Body of pancreas (tissue), 4 donors: ENCODE data around the gene IQCK.

Source experiments
- CTCF ChIP-seq, 7 experiments: fragments of 450-650 bp in 4 of 7; fragments of 200-600 bp in 3 of 7; sonication (generic) in 3 of 7; IDR thresholded peaks; one replicate each; pipeline ENCODE4 v1.5.1; 2016 to 2019; ENCODE audit warnings: antibody characterized with exemption in 7 of 7
- POLR2A ChIP-seq, 3 donors: fragments of 450-650 bp; IDR thresholded peaks; one replicate each; pipeline ENCODE4 v1.6.1; 2016; ENCODE audit warnings: antibody characterized with exemption in 3 of 3, mild to moderate bottlenecking in 2 of 3

GRCh38 chr16:19874026-19874425, 156.0 kb downstream of the IQCK start:
- no peak for TF ChIP-seq CTCF (IDR thresholded peaks at IDR 0.05)
- TF ChIP-seq POLR2A (IDR thresholded peaks at IDR 0.05) = no peak
